OCI-LY3 (cell line): ENCODE results near the gene DNAJB1.

ENCODE experiments used
- H2AFZ ChIP-seq: fragments of 200-600, 300-600 bp; shearing (Covaris generic); 2 replicates; pipeline ENCODE4 v1.6.0; 2014; ENCODE audit warnings: antibody characterized with exemption, low read depth, low read length
- H3K27ac ChIP-seq: fragments of 200-600, 300-600 bp; sonication (generic); 2 replicates; pipeline ENCODE4 v1.5.1; 2014; ENCODE audit warnings: mild to moderate bottlenecking, low read length, moderate library complexity, mixed read lengths
- H3K27me3 ChIP-seq: fragments of 200-600, 300-600 bp; sonication (generic); 2 replicates; pipeline ENCODE4 v1.6.1; 2014; ENCODE audit warnings: low read depth, low read length, mixed read lengths
- H3K36me3 ChIP-seq: fragments of 200-600, 300-600 bp; sonication (generic); replicated peaks from 2 replicates; pipeline ENCODE3; 2014; ENCODE audit warnings: low read depth, low read length, mixed read lengths
- H3K4me1 ChIP-seq: fragments of 300-600, 200-600 bp; sonication (generic); 2 replicates; pipeline ENCODE4 v1.6.1; 2014; ENCODE audit warnings: low read length, mixed read lengths
- H3K4me2 ChIP-seq: fragments of 200-600, 300-600 bp; sonication (generic); 2 replicates; pipeline ENCODE4 v1.6.1; 2014; ENCODE audit warnings: low read length, mixed read lengths
- H3K4me3 ChIP-seq: fragments of 300-600, 200-600 bp; sonication (generic); 2 replicates; pipeline ENCODE4 v1.5.1; 2014; ENCODE audit warnings: antibody characterized with exemption, mild to moderate bottlenecking, low read length, moderate library complexity
- H3K79me2 ChIP-seq: fragments of 300-600, 200-600 bp; shearing (Covaris generic); 2 replicates; pipeline ENCODE4 v1.6.1; 2014; ENCODE audit warnings: mild to moderate bottlenecking, low read length, mixed read lengths
- H3K9ac ChIP-seq: fragments of 300-600, 200-600 bp; shearing (Covaris generic); 2 replicates; pipeline ENCODE4 v1.6.0; 2014; ENCODE audit warnings: mild to moderate bottlenecking, low read length, moderate library complexity
- H3K9me3 ChIP-seq: fragments of 200-600, 300-600 bp; shearing (Covaris generic); 2 replicates; pipeline ENCODE4 v1.6.1; 2014; ENCODE audit warnings: low read length, mixed read lengths; ENCODE audit not compliant: insufficient read depth
- H4K20me1 ChIP-seq: fragments of 200-600, 300-600 bp; sonication (generic); 2 replicates; pipeline ENCODE4 v1.6.1; 2016; ENCODE audit warnings: low read length, mixed read lengths; ENCODE audit not compliant: insufficient read depth
- CTCF ChIP-seq: fragments of 200-600, 300-600 bp; sonication (generic); IDR thresholded peaks from 2 replicates; pipeline ENCODE4 v1.5.1; 2014; ENCODE audit warnings: antibody characterized with exemption, low read length, low read depth
- EZH2phosphoT487 ChIP-seq: fragments of 200-600 bp; shearing (Covaris generic); IDR thresholded peaks from 2 replicates; pipeline ENCODE4 v1.6.1; 2018; ENCODE audit warnings: antibody characterized with exemption, mixed run types, low read depth

DNAJB1 gene

DNA sequence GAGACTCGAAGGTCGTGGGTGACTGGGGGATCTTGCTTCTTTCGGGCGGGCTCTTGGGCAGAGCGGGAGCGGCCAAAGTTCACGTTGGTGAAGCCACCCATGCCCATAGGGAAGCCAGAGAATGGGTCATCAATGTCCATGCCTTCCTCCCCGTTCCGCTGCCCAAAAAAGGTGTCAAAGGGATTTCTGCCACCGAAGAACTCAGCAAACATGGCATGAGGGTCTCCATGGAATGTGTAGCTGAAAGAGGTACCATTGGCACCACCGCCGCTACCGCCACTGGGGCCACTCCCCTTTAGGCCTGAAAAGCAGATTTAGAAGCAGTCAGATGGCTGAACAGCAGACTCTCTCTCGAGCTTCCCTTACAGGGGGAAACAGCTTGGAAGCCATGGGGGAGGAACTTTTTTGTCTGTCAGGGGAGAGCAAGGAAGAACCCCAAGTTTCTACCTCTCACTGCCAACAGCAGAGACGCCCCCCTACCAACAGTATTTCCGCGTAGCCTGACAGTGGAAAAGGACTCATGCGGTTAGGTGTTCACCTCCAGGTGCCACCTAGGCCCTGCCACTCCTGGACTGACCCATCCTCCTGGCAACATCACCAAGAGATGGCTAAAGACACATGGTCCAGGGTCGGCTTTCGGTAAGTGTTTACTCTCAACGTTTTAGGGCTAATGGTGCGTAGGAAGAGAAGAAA is 1.3 kb downstream of the DNAJB1 start:
- H3K79me2 ChIP-seq = peaks cover 31% of the 10 kb centered on the region
- H3K9me3 ChIP-seq = no peaks in the 10 kb centered on the region
- peaks cover 15% of the 10 kb centered on the region for H3K4me1 ChIP-seq
- H3K27me3 ChIP-seq = no peaks in the 10 kb centered on the region
- H3K4me2 ChIP-seq = peak overlapping the region; percentile 88
- no peak overlapping the region for H2AFZ ChIP-seq
- peak overlapping the region; percentile 89 for H3K9ac ChIP-seq
- H3K27ac ChIP-seq = no peak overlapping the region; the same call in 1 of the 2 replicates
- peak overlapping the region; percentile 81 for H3K4me3 ChIP-seq
- H4K20me1 ChIP-seq = peaks cover 24% of the 10 kb centered on the region
- peaks cover 31% of the 10 kb centered on the region for H3K36me3 ChIP-seq
- no peak for TF ChIP-seq EZH2phosphoT487
- TF ChIP-seq CTCF = no peak

- H3K27me3 ChIP-seq = no peaks in the 10 kb centered on the region
- no peak overlapping the region for H3K9ac ChIP-seq
- peaks cover 31% of the 10 kb centered on the region for H3K79me2 ChIP-seq
- H3K4me3 ChIP-seq = peak overlapping the region; percentile 81; the same call in 1 of the 2 replicates
- H3K9me3 ChIP-seq = no peaks in the 10 kb centered on the region
- peaks cover 15% of the 10 kb centered on the region for H3K4me1 ChIP-seq
- H2AFZ ChIP-seq = no peak overlapping the region
- peak overlapping the region; percentile 88; the same call in 1 of the 2 replicates for H3K4me2 ChIP-seq
- TF ChIP-seq EZH2phosphoT487 = no peak
- TF ChIP-seq CTCF = no peak
- H3K27ac ChIP-seq = no peak overlapping the region
- H4K20me1 ChIP-seq = peaks cover 24% of the 10 kb centered on the region
- H3K36me3 ChIP-seq = peaks cover 31% of the 10 kb centered on the region
Observed at GRCh38 chr19:14516048-14516534, 2.1 kb downstream of the DNAJB1 start.

- Histone ChIP-seq H3K36me3 (peaks cover 31% of the 10 kb centered on the region), H2AFZ (no peak overlapping the region), H3K79me2 (peaks cover 31% of the 10 kb centered on the region), H3K4me3 (no peak overlapping the region), H4K20me1 (peaks cover 24% of the 10 kb centered on the region), H3K27ac (no peak overlapping the region), H3K9me3 (no peaks in the 10 kb centered on the region), H3K4me1 (peaks cover 15% of the 10 kb centered on the region), H3K4me2 (no peak overlapping the region), H3K9ac (no peak overlapping the region), H3K27me3 (no peaks in the 10 kb centered on the region)
- TF ChIP-seq EZH2phosphoT487 (no peak), CTCF (no peak)
Observed at GRCh38 chr19:14515501-14516047, 2.6 kb downstream of the DNAJB1 start.

- H3K79me2 ChIP-seq = peaks cover 31% of the 10 kb centered on the region
- peaks cover 14% of the 10 kb centered on the region for H3K4me1 ChIP-seq
- no peak overlapping the region for H2AFZ ChIP-seq
- H3K9ac ChIP-seq = no peak overlapping the region
- H4K20me1 ChIP-seq = peaks cover 24% of the 10 kb centered on the region
- H3K27me3 ChIP-seq = no peaks in the 10 kb centered on the region
- no peak overlapping the region for H3K4me2 ChIP-seq
- H3K27ac ChIP-seq = no peak overlapping the region
- no peak for TF ChIP-seq CTCF
- TF ChIP-seq EZH2phosphoT487 = no peak
- no peak overlapping the region for H3K4me3 ChIP-seq
- peaks cover 31% of the 10 kb centered on the region for H3K36me3 ChIP-seq
- no peaks in the 10 kb centered on the region for H3K9me3 ChIP-seq
Observed at GRCh38 chr19:14514215-14514863, 3.9 kb downstream of the DNAJB1 start.
